NCI-H1930 (cell line): ENCODE measurements around the gene ANKH.
A peak's percentile ranks its signal among the peaks of the same experiment; 100 is the strongest.

Experiments
- DNase-seq, 2 experiments: peaks; one replicate each; lab custom pipeline; 2025; lab: John Stamatoyannopoulos, UW

ANKH gene

DNA sequence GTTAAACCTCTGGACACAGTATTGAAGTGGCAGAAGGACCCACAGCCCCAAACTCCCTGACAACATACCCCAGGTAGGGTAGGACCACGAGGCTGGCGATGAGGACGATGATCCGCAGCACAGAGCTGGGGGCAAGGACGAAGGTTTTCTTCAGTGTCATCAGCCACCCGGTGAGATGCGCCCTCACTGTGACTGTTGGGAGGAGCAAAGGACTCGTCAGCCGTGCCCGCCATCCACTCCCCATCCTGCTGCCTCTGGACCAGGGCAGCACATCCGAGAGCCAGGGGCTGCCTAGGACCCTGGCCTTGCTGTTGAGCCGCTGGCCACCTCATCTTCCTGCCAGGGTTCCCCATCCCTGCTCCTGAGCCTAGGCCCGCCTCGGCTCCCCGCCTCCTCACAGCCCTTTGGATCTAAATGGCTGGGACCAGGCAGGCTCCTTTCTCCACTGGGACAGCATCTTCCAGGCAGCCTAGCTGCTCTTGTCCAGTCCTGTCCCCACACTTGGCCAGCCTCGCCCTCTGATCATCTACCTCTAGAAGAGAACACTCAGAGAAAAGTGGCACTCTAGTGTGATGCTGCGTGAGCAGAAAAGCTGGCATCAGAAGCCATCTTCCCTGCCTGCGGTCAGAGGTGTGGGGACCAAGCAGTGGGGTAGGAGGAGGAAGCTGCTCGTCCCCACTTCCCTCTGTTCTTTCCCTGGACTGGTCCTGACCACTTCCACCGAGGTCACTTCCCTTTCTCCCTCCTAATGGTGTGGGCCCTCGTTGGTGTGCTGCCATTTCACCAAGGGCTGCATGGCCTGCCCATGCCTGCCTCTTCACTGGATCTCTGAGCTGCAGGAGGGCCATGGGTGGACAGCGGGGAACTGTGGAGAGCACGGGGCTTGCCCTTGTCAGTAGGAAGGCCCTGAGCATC lies 157.8 kb downstream of the ANKH start:
- no peak for DNase-seq

DNA sequence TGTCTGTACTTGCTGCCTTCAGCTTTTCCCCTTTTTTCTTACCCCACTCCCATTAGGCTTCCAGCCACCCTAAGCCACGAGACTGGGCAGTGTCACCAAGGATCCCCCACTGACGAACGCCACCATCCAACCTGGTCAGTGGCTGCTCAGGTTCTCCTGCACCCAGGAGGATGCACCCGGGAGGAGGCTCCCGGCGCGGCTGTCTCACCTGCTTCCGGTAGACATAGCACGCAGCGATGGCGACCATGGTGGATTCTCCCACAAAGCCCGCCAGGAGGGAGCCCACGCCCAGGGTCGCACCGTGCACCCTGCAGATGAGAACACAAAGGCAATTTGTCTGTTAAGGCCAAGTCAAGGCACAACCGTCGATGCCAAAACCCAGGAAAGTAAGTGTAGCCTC lies 158.9 kb downstream of the ANKH start:
- DNase-seq: no peak

DNA sequence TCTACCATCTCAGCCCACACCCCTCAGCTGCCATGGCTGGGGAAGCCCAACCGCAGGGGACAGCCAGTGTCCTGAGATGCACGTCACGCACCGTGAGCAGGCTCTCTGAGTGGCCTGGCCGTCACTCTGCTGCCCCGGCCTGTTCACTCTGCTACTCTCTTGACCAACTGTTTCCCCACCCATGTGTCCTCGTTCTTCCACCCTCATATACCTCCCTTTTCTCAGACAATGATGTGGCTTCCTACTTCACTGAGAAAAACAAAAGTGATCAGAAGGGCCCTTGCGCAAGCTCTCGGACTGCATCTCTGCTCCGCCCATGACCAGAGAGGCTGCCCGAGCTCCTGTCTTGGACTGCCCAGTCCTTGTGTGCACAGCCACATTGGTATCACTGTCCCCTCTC lies 159.4 kb downstream of the ANKH start:
- no peak for DNase-seq

DNA sequence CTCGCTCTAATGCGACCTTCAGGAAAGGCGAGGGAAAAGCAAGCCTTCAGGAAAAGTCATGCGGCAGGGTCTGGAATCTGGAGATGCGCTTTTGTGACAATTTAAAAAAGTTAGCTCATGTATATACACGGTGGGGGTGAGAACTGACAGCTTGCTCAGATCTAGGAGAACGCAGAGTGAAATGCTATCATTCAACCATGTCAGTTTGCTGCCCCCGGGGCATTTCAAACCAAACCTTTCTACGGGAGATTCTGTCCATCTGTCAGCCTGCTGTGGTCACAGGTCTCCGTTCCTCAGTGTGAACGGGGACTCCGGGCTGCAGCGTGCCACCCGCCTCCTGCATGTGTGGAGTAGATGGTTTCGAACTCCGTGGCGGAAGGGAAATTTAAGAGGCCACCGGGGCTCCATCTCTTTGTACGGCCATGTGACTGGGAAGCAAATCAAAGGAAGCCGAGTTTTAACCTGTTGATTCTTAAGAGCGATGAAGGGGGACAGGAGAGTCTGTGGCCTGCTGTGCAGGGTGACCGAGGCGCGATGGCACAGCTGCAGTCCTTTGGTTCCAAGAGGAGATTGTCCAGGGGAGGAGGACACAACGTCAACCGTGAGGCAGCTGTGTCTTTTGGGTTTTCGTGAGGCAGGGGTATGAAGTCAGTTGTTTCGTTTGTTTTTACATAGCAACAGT lies 161.1 kb downstream of the ANKH start:
- DNase-seq: no peak

DNA sequence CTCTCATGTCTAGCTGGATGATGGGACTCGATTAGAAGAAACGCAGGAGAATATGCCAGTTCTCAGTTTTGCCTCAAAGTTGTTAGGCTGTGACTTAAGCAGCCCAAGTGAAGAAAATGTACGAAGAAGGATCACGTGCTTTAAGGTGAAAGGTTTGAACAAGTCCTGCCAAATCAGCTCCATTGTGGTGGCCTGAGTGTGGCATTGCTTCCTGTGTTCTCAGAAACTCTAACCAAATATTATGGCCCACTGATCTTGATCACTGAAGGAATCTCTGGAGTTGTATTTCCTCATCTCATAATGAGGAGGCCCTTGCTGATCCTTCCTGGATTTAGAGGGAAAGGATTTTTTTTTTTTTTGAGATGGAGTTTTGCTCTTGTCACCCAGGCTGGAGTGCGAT lies 163.0 kb downstream of the ANKH start:
- no peak for DNase-seq

DNA sequence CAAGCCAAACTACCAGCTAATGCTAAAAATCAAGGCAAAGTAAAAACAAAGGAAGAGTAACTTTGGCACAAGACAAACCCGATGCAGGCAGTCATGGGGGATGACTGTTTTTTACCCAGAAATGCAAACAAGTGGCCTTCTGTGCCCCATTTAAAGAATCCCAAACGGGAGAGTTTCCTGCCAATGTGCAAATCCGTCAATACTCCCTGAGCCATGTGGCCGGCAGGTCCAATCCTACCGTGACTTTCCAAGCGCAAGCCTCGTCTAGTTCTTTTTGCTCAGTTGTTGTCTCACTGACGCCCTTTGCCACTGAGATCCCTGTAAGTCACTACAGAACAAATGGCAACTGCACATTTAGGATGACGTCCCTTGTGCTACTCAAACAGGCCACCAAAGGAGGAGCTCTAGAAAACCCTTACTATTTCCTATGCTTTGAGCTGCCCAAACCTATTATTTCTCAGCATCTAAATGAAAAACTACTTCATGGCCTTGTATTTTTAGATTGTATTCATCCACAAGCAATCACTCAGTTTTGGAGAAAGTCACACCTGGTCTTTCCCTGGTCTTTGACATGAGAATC lies 163.7 kb downstream of the ANKH start:
- no peak for DNase-seq

DNA sequence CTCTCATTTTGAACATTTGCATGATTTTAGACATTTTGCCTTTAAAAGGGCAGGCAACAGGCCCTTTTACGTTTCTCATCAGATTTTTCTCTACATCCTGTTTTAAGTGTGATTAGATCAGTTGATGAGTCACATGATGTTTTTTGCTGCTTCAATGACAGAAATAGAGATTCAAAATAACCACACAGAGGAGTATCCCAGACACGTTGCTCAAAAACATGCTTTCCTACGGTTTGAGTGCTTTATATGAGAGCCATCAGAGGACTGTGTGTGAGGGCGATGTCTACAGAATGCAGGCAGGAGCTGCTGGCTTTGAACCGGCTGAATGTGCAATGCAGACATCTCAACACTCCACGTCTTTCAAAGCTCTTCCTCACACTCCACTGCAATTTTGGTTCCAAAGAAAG lies 165.0 kb downstream of the ANKH start:
- DNase-seq: no peak

DNA sequence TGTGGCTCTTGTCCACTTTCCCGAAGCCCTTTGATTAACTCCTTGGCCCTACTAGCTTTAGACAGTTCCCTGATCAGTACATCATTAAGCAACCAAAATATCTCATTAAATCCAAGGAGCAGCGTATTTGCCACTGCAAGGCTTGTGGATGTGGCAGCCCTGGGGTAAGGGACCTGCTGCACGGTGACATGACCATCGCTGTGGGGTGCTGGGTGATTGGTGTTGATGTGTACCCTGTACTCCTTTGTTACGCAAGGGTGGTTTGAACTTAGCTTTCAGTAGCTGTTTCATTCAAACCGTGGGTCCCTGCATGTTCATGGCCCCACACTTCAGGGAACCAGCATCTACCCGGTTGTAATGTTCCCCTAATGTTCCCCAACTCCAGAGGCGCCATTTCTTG lies 166.0 kb downstream of the ANKH start:
- no peak for DNase-seq

DNA sequence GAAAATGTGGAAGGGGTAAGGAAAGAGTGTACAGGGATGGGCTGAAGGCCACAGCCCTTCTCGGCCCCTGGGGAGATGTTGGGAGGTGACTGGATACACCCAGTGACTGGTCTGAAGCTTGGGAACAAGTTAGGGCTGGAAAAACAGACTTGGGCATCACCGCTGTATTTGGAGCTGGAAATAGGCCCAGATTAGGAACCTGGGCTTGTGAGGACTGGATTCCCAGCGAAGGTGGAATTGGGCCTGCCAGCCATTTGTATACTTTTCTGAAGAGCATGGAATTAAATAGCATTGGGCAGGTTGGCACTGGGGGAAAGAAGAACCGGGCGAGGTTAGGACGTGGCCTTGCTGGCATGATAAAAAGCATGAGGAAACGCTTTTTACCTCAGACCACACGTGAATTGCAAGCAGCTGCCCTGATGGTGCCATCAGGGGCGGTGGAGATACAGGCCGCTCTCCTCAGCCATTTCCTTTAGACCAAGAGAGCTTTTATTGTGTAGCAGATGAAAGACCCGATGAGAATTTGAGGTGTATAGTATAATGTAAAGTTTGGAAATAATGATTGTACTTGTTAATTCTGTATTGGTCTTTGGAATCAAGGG lies 169.2 kb downstream of the ANKH start:
- no peak for DNase-seq

DNA sequence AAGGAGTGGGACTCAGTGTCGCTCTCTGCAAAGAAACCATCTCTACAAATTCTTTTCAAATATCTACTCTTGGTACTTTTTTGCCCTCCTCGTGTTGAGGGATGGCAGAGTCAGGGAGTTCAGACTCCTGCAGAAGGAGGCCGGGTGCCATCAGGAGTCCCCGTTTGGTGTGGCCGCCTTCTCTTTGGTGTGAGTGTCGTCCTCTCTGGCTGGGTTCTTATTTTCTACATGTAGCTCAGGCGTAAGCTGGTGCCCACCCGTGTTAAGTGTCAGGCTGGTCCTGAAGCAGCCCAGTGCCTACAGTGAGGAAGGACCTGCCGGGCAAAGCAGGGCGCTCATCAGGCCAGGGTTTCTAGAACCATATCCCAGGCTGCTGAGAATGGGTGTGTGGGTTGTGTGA lies 170.0 kb downstream of the ANKH start:
- DNase-seq: no peak

DNA sequence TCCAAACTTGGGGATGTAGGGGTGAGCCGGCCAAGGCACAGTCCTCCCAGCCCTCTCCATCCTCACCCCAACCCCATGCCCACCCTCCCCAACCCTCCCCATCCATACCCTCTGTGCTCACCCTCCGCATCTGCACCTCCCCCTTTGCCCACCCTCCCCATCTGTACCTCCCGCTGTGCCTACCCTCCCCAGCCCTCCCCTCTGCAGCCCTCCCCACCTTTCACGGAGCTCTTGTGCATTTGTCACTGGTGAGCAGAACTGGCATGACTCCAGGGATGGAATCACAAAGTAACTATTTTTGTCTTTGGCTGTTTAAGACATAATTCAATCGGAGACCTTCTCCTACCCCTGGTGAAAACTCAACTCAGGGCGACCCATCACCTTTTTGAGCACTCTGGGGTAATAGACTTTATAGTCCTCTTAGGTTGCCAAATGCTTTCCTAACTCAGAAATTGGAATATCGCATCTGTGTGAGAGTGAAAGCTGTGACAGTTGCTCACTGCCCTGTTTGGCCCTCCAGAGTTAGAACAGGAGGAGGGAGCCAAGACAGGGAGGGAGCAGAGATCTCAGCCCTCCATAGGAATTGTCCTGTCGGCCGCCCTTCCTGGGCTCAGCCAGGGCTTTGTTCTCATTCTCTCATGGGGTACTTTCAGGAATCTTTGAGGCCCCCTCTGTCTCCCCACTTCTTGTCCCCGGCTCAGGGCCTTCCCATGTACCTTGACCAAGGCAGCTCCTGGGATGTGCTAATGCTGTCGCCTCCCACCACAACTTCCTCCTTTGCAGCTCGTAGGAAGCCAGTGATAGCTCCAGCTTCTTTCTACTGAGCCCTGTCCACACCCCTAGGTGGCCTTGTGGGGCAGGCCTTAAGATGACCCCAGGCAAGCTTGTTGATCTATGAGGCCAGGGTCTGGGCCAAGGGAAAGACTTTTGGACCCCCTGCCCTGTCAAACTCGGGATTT lies 170.8 kb downstream of the ANKH start:
- DNase-seq: no peak

DNA sequence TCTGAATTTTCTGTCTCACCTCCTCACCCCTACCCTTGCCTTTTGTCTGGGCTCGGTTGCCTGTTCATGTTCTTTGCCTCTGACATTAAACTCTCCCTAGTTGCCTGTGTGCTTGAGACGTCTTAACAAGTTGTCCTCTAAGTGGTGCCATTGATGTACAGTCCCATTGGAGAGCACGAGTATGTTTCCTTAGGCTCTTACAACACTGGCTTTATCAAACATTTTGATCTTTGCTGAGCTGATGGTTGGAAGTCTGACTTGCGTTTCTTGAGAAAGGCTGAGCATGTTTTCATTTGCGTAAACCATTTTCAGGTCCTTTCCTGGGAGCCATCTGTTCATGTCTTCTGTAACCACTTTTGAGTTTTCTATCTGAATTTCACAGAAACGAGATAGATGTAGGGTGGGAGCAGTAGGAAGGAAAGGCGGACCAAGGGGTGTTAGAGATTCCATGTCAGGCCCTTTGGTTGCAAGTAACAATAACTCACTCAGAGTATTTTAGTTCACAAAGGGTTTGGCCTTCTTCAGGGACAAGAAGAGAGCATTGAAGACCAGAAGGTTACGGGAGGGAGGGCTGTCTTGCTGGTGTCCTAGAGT lies 171.7 kb downstream of the ANKH start:
- DNase-seq: no peak

DNA sequence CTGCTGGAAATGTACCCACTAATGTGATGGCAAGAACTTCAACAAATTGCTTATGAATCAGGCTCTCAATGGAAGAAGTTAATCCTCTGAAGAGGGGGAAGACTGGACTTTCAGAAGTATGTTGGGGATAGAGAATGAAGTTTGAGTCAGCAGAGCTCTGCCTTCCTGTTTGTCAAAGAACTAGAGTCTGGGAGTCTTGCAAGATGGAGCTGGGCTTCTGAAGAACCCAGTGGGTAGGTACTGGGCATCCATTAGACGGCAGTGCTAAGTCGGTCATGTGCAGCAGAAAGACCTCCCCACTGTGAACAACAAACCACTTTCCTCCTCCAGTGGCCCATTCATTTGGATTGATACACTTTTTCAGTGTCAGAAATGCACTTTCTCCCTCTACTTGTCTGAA lies 172.4 kb downstream of the ANKH start:
- DNase-seq: no peak

DNA sequence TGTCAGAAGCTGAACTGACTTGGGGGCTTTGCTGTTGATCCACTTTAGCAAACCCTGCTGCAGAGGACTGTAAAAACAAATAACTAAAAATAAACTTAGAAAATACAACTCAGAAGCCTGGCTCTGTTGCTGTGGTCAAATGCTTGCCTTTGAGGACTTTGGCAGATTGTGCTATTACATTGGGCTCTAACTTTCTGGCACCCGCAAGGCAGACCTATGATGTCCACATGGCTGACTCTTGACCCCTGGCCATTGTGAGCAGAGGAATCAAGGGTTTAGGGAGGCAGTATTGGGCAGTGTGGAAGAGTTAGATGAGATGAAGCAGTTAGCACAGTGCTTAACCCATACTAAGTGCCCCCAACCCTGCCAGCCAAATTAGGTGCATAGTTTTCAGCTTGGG lies 173.1 kb downstream of the ANKH start:
- no peak for DNase-seq

DNA sequence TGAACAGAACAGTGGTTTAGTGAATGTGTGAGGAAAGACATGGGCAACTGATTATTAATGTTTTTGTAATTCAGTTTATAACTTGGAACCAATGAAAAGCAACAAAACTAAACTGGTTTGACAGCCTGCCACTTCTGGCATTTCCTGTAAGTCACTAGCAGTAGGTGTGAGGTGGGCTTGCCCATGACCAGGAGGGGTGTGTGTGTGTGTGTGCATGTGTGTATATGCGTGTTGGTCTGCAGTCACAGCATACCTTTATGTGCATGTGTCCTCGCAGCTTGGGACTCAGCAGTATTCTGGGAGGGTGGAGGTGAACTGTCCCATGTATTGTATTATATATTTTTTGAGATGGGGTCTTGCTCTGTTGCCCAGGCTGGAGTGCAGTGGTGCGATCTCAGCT lies 174.7 kb downstream of the ANKH start:
- DNase-seq: no peak

DNA sequence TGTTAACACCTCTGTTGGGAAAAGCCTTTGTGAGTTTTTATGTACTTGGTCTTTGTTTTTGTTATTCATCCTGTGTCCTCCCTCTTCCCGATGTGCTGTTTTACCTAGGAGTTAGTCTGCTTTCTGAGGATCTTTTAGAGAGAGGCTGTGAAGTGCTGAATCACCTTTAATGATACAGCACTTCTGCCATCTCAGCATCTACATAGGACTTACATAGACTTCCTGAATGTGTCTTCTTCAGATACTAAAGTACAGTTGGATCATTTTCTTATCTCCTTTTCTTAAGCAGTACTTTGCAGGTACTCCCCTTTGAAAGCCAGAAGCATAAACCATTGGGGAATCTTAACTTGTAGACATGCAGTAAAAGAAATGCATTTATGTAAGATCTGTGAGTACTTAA lies 175.5 kb downstream of the ANKH start:
- no peak for DNase-seq

DNA sequence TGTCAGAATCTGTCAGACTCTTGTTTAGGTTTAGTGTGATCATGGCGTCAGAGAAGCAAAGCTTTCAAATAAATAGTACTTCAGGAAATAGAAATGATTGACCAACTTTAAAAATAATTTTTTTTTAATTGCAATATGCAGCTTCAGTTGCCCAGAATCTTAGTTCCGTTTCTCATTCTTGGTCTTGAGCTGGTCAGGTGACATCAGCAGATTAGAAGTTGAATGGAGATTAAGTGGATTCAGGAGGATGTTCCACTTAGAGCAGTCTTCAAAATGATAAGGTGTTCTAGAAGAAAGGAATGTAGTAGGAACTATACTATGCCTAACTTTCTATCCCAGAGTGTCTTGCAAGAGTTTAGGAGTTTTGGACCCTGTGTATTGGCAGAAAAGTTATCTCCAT lies 176.4 kb downstream of the ANKH start:
- DNase-seq: no peak

DNA sequence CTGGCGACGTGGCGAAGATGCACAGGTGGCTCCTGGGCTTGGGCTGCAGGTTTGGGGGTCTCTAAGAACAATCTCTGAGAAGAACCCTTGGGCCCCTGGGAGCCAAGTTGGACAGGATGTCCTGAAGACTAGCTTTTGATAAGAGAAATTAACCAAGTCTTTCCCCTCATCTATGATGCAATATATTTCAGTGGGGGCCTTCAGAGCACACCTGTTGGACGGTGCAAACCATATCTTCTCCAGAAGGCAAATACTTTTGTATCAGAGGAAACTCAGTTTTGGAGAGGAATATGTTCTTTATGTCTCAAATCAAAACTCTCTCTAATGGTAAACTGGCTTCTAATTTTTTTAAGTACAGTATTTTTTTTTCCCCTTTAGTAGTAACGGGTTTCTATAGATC lies 178.5 kb downstream of the ANKH start:
- no peak for DNase-seq

DNA sequence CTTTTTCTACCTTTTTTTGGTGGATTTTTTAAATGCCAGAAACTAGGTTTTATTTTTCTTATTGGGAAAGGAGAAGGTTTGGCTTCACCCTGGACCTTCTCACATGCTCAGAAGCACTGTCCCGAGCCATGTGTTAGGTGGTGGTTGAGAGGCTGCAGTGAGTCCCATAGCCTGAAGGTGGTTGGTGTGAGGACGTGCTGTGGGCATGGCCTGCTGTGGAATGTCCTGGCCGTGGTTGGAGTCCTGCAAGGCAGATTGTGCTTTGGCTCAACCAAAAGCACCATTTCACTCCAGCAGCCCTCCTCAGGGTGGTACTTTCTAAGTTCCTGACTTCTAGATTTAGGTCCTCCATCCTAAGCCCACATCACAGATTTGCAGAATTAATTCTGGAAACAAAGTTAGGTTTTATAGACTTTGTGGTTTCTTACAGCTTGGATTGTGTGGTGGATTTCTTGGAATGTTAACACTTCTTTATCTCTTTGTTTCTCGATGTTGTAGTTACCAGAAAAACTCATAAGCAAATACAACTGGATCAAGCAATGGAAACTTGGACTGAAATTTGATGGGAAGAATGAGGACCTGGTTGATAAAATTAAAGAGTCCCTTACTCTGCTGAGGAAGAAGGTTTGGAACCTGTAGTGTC lies 184.4 kb downstream of the ANKH start:
- DNase-seq: no peak

DNA sequence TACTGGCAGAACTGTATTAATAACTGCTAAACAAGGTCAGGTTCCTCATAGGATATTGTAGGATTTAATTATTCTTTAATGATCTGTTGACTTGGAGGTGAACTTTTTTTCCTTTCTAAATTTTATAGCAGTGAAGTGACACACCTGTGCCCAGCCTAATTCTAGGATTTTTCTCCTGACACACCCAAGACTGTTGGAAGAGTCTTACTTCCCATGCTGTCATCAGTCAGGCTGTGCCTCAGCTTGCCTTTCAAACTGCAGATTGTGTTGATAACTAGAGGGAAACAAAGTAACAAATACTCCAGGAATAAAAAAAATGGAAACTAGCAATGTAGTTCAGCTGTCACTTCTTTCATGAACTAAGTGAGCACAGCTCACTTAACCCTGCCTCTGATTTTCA lies 185.1 kb downstream of the ANKH start:
- DNase-seq: no peak

DNA sequence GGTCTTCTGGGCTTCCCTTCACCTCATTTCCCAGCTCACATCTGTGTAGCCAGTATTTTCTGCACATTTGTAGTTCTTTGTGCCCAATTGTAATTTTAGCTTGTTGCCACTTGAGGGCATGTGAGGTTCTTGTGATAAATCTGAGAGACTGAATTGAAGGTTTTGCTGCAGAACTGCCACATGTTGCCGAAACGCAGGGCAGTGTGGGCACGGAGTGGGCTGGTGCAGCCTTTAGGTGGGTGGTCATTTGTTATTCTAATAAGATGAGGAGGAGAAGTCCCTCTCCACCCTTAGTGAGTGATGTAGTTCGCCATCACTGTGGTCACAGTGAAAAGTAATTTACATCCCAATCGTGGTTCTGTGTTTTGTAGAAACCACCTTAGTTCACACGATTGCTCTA lies 185.8 kb downstream of the ANKH start:
- DNase-seq: peak; percentile 30 to 31
